Thoracic aorta (tissue), 2 donors: Measurements from ENCODE around the gene ADAP2. TPM values are rescaled to one million over a fixed set of nuclear protein-coding genes. Genes with fewer than 3 reads are reported as not detected.
A peak's percentile ranks its signal among the peaks of the same experiment; 100 is the strongest.
"Not testable (repeated sequence)": the region's sequence is repeated elsewhere in the genome, so short reads cannot be mapped to it uniquely, and the experiment has no call there.

Source experiments
- ATAC-seq: fragments of 150-250 bp; one replicate; pipeline ENCODE4 v1.8.0; 2017; ENCODE audit warnings: low read depth; ENCODE audit not compliant: insufficient number of reproducible peaks, low FRiP score
- DNase-seq: peaks from one replicate; pipeline ENCODE4 v3.0.0-alpha.2; 2020; ENCODE audit warnings: low spot score
- H3K27ac ChIP-seq, 2 donors: fragments of 200-600 bp; sonication (generic); 1 replicate in 1 of 2; 2 replicates in 1 of 2; pipeline ENCODE4 v1.5.1; 2016; ENCODE audit warnings: mild to moderate bottlenecking in 2 of 2, moderate library complexity in 2 of 2
- H3K27me3 ChIP-seq: fragments of 200-600 bp; sonication (generic); replicated peaks from 2 replicates; pipeline ENCODE4 v1.6.0; 2016; ENCODE audit warnings: mild to moderate bottlenecking; ENCODE audit not compliant: insufficient read depth
- H3K36me3 ChIP-seq: fragments of 200-600 bp; sonication (generic); one replicate; pipeline ENCODE4 v1.5.1; 2016
- H3K4me1 ChIP-seq, 2 donors: fragments of 200-600 bp; sonication (generic); 1 replicate in 1 of 2; 2 replicates in 1 of 2; pipeline versions ENCODE4 v1.5.1 to v1.6.0; 2016; ENCODE audit warnings: low read depth in 2 of 2, mild to moderate bottlenecking in 1 of 2; ENCODE audit not compliant: control insufficient read depth in 1 of 2
- H3K4me3 ChIP-seq: fragments of 200-600 bp; sonication (generic); 2 replicates; pipeline ENCODE4 v1.5.1; 2016; ENCODE audit warnings: mild to moderate bottlenecking
- H3K9me3 ChIP-seq: fragments of 200-600 bp; sonication (generic); 2 replicates; pipeline ENCODE4 v1.5.1; 2016
- total RNA-seq, 2 donors: library from RNA; depleted of rRNA; stranded (reverse); fragments of >200 nt; gene quantifications; one replicate each; pipeline versions ENCODE4 v1.1.0 to v1.2.3, GENCODE V29; 2016
- TF ChIP-seq, protein P1 (sequence below): fragments of 200-600 bp; sonication (generic); IDR thresholded peaks from one replicate; pipeline ENCODE4 v1.5.1; 2019; ENCODE audit warnings: antibody characterized with exemption

Gene ADAP2
- total RNA-seq, 2 donors from 2014 or later: 38.3 to 69.2 TPM

DNA sequence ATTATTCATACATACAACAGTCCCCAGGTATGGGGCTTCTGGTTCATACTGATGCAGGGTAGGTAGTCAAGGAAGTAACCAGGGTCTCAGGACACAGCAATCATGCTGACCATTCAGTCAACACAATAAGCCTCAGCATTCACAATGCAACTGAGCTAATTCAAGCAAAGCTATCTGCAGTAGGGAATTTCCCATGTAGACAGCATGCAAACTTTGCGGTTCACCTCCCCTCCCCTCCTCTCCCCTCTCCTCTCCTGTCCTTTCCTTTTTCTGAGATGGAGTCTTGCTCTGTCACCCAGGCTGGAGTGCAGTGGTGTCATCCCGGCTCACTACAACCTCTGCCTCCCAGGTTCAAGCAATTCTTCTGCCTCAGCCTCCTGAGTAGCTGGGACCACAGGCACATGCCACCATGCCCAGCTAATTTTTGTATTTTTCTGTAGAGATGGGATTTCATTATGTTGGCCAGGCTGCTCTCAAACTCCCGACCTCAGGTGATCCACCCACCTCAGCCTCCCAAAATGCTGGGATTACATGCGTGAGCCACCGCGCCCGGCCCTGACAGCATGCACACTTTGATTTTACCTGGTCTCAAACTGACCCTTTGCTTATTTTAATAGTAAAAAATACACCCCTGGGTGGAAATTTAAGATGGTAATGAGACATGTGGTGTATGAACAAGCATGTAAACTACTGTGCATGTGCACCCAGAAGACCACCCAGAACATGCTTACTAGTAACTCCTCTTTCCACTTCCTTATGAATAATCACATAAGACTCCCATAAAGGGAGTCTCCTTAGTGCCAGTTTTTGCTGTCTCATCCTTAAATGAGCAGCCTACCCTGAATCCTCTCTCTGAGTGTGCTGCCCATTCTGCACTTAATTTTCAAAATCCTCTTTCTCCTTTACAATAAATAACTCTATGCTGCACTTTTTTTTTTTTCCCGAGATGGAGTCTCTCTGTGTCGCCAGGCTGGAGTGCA lies 39.8 kb downstream of the ADAP2 start:
- H3K4me3 ChIP-seq: no peak overlapping the region
- no peaks in the 10 kb centered on the region for H3K9me3 ChIP-seq
- H3K27ac ChIP-seq: no peak overlapping the region
- no peak for DNase-seq
- no peak for ATAC-seq
- no peaks in the 10 kb centered on the region for H3K36me3 ChIP-seq
- H3K27me3 ChIP-seq: no peaks in the 10 kb centered on the region
- H3K4me1 ChIP-seq: peaks cover 4 to 10% of the 10 kb centered on the region in 2 donors
- TF ChIP-seq, protein P1, sequence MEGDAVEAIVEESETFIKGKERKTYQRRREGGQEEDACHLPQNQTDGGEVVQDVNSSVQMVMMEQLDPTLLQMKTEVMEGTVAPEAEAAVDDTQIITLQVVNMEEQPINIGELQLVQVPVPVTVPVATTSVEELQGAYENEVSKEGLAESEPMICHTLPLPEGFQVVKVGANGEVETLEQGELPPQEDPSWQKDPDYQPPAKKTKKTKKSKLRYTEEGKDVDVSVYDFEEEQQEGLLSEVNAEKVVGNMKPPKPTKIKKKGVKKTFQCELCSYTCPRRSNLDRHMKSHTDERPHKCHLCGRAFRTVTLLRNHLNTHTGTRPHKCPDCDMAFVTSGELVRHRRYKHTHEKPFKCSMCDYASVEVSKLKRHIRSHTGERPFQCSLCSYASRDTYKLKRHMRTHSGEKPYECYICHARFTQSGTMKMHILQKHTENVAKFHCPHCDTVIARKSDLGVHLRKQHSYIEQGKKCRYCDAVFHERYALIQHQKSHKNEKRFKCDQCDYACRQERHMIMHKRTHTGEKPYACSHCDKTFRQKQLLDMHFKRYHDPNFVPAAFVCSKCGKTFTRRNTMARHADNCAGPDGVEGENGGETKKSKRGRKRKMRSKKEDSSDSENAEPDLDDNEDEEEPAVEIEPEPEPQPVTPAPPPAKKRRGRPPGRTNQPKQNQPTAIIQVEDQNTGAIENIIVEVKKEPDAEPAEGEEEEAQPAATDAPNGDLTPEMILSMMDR: no peak

DNA sequence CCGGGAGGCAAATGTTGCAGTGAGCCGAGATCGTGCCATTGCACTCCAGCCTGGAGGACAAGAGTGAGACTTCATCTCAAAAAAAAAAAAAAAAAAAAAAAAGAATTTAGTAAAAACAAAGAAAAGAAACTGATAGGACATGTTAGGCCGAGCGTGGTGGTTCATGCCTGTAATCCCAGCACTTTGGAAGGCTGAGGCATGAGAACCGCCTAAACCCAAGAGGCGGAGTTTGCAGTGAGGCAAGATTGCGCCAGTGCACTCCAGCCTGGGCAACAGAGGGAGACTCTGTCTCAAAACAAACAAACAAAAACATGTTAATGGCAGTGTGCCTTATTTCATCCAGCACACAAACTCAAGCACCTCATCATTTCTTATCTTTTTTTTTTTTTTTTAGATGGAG lies 42.6 kb downstream of the ADAP2 start:
- not testable (repeated sequence) for H3K9me3 ChIP-seq, H3K27me3 ChIP-seq, H3K36me3 ChIP-seq, H3K27ac ChIP-seq, ATAC-seq, DNase-seq, H3K4me3 ChIP-seq, H3K4me1 ChIP-seq

DNA sequence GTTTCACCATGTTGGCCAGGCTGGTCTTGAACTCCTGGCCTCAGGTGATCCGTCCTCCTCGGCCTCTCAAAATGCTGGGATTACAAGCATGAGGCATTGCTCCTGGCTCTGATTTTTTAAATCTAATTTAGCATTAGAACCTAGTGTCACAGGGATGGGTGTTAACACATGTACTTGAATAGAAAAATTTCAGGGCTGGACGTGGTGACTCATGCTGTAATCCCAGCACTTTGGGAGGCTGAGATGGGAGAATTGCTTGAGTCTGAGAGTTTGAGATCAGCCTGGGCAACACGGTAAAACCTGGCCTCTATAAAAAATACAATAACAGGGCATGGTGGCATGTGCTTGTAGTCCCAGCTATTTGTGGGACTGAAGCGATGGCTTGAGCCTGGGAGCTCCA lies 43.1 kb downstream of the ADAP2 start:
- no peak for ATAC-seq
- no peak overlapping the region for H3K4me3 ChIP-seq
- no peak for DNase-seq
- no peak overlapping the region for H3K27ac ChIP-seq
- no peaks in the 10 kb centered on the region for H3K9me3 ChIP-seq
- H3K4me1 ChIP-seq: peaks cover 2 to 5% of the 10 kb centered on the region in 2 donors
- H3K27me3 ChIP-seq: no peaks in the 10 kb centered on the region
- no peaks in the 10 kb centered on the region for H3K36me3 ChIP-seq
- TF ChIP-seq, protein P1: no peak

DNA sequence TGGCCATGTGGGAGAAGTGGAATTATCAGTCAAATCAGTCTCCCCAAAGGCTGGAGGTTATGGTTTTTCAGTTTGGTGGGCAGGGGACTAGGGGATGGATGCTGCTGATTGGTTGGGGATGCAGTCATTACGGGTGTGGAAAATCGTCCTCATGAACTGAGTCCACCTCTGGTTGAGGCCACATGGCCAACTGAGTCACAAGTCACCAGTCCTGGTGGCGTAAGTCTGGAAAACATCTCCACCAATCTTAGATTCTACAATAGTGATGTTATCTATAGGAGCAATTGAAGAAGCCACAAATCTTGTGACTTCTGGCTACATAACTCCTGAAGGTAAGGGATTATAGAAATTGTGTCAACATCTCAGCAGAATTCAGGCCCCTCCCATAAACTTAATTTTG lies 43.9 kb downstream of the ADAP2 start:
- H3K36me3 ChIP-seq: no peaks in the 10 kb centered on the region
- DNase-seq (no peak), ATAC-seq (no peak)
- no peaks in the 10 kb centered on the region for H3K27me3 ChIP-seq
- H3K4me3 ChIP-seq: no peak overlapping the region
- no peak overlapping the region for H3K27ac ChIP-seq
- H3K4me1 ChIP-seq: peaks cover 6 to 8% of the 10 kb centered on the region in 2 donors
- no peaks in the 10 kb centered on the region for H3K9me3 ChIP-seq
- TF ChIP-seq, protein P1: no peak

DNA sequence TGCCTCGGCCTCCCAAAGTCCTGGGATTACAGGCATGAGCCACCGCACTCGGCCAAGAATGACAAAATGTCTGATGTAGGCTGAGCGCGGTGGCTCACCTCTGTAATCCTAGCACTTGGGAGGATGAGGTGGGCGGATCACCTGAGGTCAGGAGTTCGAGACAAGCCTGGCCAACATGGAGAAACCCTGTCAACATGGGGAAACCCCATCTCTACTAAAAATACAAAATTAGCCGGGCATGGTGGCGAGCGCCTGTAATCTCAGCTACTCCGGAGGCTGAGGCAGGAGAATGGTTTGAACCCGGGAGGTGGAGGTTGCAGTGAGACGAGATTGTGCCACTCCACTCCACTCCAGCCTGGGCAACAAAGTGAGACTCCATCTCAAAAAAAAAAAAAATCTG lies 46.2 kb downstream of the ADAP2 start:
- not testable (repeated sequence) for ATAC-seq, H3K9me3 ChIP-seq, H3K36me3 ChIP-seq, DNase-seq, H3K27ac ChIP-seq, H3K27me3 ChIP-seq, H3K4me3 ChIP-seq
- peaks cover 17 to 24% of the 10 kb centered on the region in 2 donors for H3K4me1 ChIP-seq

DNA sequence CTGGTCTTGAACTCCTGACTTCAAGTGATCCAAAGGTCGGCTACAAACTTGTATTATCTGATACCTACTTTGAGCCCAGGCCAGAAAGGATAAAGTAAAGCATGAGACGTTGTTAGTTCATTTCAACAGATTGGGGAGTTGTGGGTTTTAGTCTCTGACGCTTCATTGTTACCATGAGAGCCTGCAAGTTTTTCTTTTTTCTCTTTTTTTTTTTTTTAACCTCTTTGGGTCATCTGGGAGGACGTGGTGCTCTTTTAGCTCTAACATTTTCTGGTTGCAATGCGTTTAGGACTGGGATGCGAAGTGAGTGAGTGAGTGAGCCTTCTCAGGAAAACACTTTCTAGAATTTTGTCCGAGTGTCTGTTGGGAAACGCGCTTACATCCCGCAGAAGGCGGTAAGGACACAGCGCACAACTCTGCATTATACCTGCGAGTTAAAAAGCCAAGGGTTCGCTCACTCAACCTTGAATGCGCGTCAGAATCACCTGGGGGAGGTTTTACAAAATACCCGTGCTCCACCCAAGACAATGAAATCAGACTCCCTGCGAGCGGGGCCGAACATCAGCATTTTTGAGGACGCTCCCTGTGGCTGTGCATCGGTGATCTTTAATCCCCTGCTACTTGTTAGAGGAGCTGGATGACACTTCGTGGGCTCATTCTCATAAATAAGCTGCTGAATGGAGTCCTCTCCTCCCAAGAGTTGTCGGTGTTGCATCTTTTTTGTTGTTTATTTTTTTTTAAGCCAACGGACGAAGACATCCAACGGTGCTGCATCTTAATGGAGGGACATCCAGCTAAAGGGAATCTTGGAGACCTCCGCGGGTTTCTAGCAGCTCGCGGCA lies 48.5 kb downstream of the ADAP2 start:
- no peaks in the 10 kb centered on the region for H3K27me3 ChIP-seq
- TF ChIP-seq, protein P1: no peak
- peak; percentile 29 for ATAC-seq
- no peaks in the 10 kb centered on the region for H3K9me3 ChIP-seq
- DNase-seq: no peak
- no peaks in the 10 kb centered on the region for H3K36me3 ChIP-seq
- peaks cover 17 to 25% of the 10 kb centered on the region in 2 donors for H3K4me1 ChIP-seq
- peak overlapping the region; percentile 89 for H3K4me3 ChIP-seq
- H3K27ac ChIP-seq: peak overlapping the region; percentile 80 to 92
